ENCODE data around the gene CSF1.
A peak's percentile ranks its signal among the peaks of the same experiment; 100 is the strongest.
"Not testable (repeated sequence)": the region's sequence is repeated elsewhere in the genome, so short reads cannot be mapped to it uniquely, and the experiment has no call there.

The CSF1 gene

GRCh38 chr1:109910123-109910962, at the start of gene CSF1:
CSF1 (plus strand) TSS chr1:109910849; CDS start chr1:109911024, 175 bp downstream.
- peaks cover 29% of the 10 kb centered on the region for H3K27me3 Mint-ChIP-seq (ENCODE audit: low read depth)
- no peaks in the 10 kb centered on the region for H3K36me3 Mint-ChIP-seq (ENCODE audit: low read depth)

GRCh38 chr1:109861616-109862015, 49.0 kb upstream of the CSF1 start:
- H3K36me3 Mint-ChIP-seq (ENCODE audit: low read depth): not testable (repeated sequence)

More at GRCh38 chr1:109910123-109910962, at the start of gene CSF1:
- Mint-ChIP-seq H3K9me3 (no peaks in the 10 kb centered on the region), H3K27ac (peak within 1 kb of the TSS; percentile 83 to 94 (median 92)), H3K4me3 (peak within 1 kb of the TSS; percentile 89 to 90 (median 90)), H3K4me1 (peaks cover 62% of the 10 kb centered on the region)
- TF ChIP-seq CTCF (IDR thresholded peaks at IDR 0.05; ENCODE audit: unreplicated experiment in 3 of 3): no peak

GRCh38 chr1:109863667-109864046, 47.0 kb upstream of the CSF1 start:
- Mint-ChIP-seq H3K36me3 (ENCODE audit: low read depth) (no peaks in the 10 kb centered on the region), H3K4me3 (peak overlapping the region in 1 of 3 experiments; percentile 5), H3K27me3 (ENCODE audit: low read depth) (no peaks in the 10 kb centered on the region), H3K27ac (peak overlapping the region; percentile 19 to 78 (median 74)), H3K9me3 (peaks cover 31% of the 10 kb centered on the region), H3K4me1 (peaks cover 17% of the 10 kb centered on the region)
- TF ChIP-seq CTCF (IDR thresholded peaks at IDR 0.05; ENCODE audit: unreplicated experiment in 3 of 3): no peak

More at GRCh38 chr1:109861616-109862015, 49.0 kb upstream of the CSF1 start:
- peaks cover 17% of the 10 kb centered on the region for H3K4me1 Mint-ChIP-seq
- H3K27ac Mint-ChIP-seq; H3K4me3 Mint-ChIP-seq; H3K27me3 Mint-ChIP-seq (ENCODE audit: low read depth): not testable (repeated sequence)
- H3K9me3 Mint-ChIP-seq: peaks cover 30% of the 10 kb centered on the region

GRCh38 chr1:109864047-109864822, 46.4 kb upstream of the CSF1 start:
- Mint-ChIP-seq H3K27ac (peak overlapping the region; percentile 19 to 78 (median 74)), H3K36me3 (ENCODE audit: low read depth) (no peaks in the 10 kb centered on the region), H3K27me3 (ENCODE audit: low read depth) (no peaks in the 10 kb centered on the region), H3K9me3 (peaks cover 27% of the 10 kb centered on the region), H3K4me3 (peak overlapping the region in 1 of 3 experiments; percentile 5), H3K4me1 (peaks cover 17% of the 10 kb centered on the region)
- TF ChIP-seq CTCF (IDR thresholded peaks at IDR 0.05; ENCODE audit: unreplicated experiment in 3 of 3): no peak

GRCh38 chr1:109864930-109865612, 45.6 kb upstream of the CSF1 start:
- Mint-ChIP-seq H3K27me3 (ENCODE audit: low read depth) (peaks cover 5% of the 10 kb centered on the region), H3K36me3 (ENCODE audit: low read depth) (no peaks in the 10 kb centered on the region), H3K27ac (peak overlapping the region in 2 of 3 experiments; percentile 8 to 23), H3K9me3 (peaks cover 21% of the 10 kb centered on the region), H3K4me3 (no peak overlapping the region), H3K4me1 (peaks cover 17% of the 10 kb centered on the region)
- no peak for TF ChIP-seq CTCF (IDR thresholded peaks at IDR 0.05; ENCODE audit: unreplicated experiment in 3 of 3)

- TF ChIP-seq CTCF (IDR thresholded peaks at IDR 0.05; ENCODE audit: unreplicated experiment in 3 of 3): no peak
- Mint-ChIP-seq H3K27ac (no peak overlapping the region), H3K36me3 (ENCODE audit: low read depth) (no peaks in the 10 kb centered on the region), H3K27me3 (ENCODE audit: low read depth) (peaks cover 5% of the 10 kb centered on the region), H3K4me1 (peaks cover 17% of the 10 kb centered on the region), H3K4me3 (no peak overlapping the region), H3K9me3 (peaks cover 15% of the 10 kb centered on the region)
These were observed 44.6 kb upstream of the CSF1 start for GRCh38 chr1:109866071-109866470.

All from nephron (organoid).